Neural cell (in vitro differentiated cells): ENCODE data around the gene HACD2.

Experiments
- CTCF ChIP-seq: fragments of 450-650 bp; IDR thresholded peaks from 2 replicates; pipeline ENCODE4 v1.5.1; 2014; ENCODE audit warnings: antibody characterized with exemption, mild to moderate bottlenecking, moderate library complexity; ENCODE audit not compliant: poor library complexity, severe bottlenecking
- EP300 ChIP-seq: fragments of 450-650 bp; conservative IDR thresholded peaks from 2 replicates; pipeline ENCODE4 v1.6.1; 2014; ENCODE audit warnings: antibody characterized with exemption, mild to moderate bottlenecking, moderate library complexity; ENCODE audit not compliant: poor library complexity, severe bottlenecking
- EZH2 ChIP-seq: fragments of 200-600, 300-800 bp; shearing (Covaris generic), sonication (generic); IDR thresholded peaks from 2 replicates; pipeline ENCODE4 v1.6.1; 2014; ENCODE audit warnings: antibody characterized with exemption, low read length, borderline replicate concordance, mild to moderate bottlenecking; ENCODE audit not compliant: insufficient read depth, poor library complexity, severe bottlenecking
- MXI1 ChIP-seq: fragments of 450-650 bp; conservative IDR thresholded peaks from 2 replicates; pipeline ENCODE4 v1.6.1; 2014; ENCODE audit warnings: antibody characterized with exemption, mild to moderate bottlenecking; ENCODE audit not compliant: poor library complexity, severe bottlenecking
- POLR2AphosphoS5 ChIP-seq: IDR thresholded peaks from 2 replicates; pipeline ENCODE4 v1.6.1; 2012
- RAD21 ChIP-seq: fragments of 450-650 bp; conservative IDR thresholded peaks from 2 replicates; pipeline ENCODE4 v1.6.1; 2014; ENCODE audit warnings: antibody characterized with exemption, mild to moderate bottlenecking, moderate library complexity
- REST ChIP-seq: IDR thresholded peaks from 2 replicates; pipeline ENCODE4 v1.6.1; 2012; ENCODE audit warnings: borderline replicate concordance
- SMC3 ChIP-seq: fragments of 450-650 bp; conservative IDR thresholded peaks from 2 replicates; pipeline ENCODE4 v1.6.1; 2014; ENCODE audit warnings: antibody characterized with exemption, mild to moderate bottlenecking, moderate library complexity; ENCODE audit not compliant: poor library complexity
- TAF1 ChIP-seq: IDR thresholded peaks from 2 replicates; pipeline ENCODE4 v1.6.1; 2012; ENCODE audit warnings: low read depth

- TF ChIP-seq MXI1 (no peak), CTCF (no peak), EP300 (no peak), REST (no peak), EZH2 (no peak), TAF1 (no peak), SMC3 (no peak), POLR2AphosphoS5 (no peak), RAD21 (no peak)
Measured at GRCh38 chr3:123447416-123447748, 137.5 kb downstream of the HACD2 start.
